ENCODE results near the gene RTF1.

DNA sequence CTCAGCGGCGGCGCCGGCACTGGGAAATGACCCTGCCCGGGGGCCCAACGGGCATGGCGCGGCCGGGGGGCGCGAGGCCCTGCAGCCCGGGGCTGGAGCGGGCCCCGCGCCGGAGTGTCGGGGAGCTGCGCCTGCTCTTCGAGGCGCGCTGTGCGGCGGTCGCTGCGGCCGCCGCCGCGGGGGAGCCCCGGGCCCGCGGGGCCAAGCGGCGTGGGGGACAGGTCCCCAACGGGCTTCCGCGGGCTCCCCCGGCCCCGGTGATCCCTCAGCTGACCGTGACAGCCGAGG lies 77.0 kb downstream of the RTF1 start:
- TF ChIP-seq, protein P1, sequence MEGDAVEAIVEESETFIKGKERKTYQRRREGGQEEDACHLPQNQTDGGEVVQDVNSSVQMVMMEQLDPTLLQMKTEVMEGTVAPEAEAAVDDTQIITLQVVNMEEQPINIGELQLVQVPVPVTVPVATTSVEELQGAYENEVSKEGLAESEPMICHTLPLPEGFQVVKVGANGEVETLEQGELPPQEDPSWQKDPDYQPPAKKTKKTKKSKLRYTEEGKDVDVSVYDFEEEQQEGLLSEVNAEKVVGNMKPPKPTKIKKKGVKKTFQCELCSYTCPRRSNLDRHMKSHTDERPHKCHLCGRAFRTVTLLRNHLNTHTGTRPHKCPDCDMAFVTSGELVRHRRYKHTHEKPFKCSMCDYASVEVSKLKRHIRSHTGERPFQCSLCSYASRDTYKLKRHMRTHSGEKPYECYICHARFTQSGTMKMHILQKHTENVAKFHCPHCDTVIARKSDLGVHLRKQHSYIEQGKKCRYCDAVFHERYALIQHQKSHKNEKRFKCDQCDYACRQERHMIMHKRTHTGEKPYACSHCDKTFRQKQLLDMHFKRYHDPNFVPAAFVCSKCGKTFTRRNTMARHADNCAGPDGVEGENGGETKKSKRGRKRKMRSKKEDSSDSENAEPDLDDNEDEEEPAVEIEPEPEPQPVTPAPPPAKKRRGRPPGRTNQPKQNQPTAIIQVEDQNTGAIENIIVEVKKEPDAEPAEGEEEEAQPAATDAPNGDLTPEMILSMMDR (IDR thresholded peaks at IDR 0.05), result no peak
- TF ChIP-seq EZH2 (IDR thresholded peaks at IDR 0.05; ENCODE audit: borderline replicate concordance, insufficient read depth, low read depth, low read length, poor library complexity, severe bottlenecking), result no peak
